Measurements from ENCODE around the gene NDRG2. TPM values are rescaled to one million over a fixed set of nuclear protein-coding genes. Genes with fewer than 3 reads are reported as not detected.

NDRG2 gene
- total RNA-seq, 1 donor from 2014 or later = 5.6 TPM

GRCh38 chr14:21056520-21057163 is 31.8 kb upstream of the NDRG2 start:
- intact Hi-C loops (cut with micrococcal nuclease) = no loop called here

DNA sequence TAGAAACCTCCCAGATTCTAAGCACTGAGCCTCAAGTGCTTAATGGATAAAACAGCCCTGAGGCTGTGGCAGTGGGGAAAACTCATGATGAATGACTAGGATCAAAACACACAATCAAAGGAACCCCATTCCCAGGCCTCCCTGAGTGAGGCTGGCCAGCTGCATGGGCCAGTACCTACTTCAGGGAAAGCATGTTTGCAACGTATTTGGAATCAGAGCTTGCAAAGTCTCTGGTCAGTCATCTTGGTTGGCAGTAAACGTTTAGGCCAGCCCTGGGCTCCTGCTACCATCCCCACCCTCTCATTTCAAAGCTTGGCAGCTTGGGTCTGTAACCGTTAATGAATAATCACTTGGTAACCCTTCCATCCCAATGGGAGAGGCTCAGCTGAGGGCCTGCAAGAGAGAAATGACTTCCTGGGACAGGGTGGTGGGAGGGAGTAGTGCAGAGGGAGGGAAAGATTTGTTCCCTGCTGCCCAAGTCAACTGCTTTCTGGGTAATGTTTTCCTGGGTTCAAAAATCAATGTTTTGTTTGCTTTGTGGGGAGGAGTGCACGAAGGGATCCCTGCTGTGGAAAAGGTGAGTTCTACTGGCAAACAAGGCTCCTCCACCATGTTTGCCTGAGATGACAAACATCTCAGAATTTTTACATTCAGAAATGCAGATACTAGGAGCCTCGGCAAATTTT is 30.7 kb upstream of the NDRG2 start:
- intact Hi-C loops (cut with micrococcal nuclease) = no loop called here

DNA sequence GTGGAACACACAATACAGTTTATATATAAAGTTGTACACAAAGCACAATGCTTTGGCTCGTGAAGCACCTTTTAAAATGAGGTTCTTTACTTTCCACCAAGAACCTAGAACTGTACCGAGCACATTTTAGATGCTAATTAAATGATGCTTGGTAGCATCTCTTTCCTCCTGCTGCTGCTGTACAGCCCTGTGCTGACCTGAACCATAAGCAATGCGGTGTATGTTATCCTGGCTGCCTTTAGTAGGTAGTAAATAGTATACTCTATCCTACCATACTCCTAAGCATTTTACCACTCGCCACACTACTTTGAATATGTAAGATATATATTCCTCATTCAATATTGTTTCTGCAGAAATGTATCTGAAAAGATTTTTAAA is 29.9 kb upstream of the NDRG2 start:
- intact Hi-C loops (cut with micrococcal nuclease) = no loop called here

- intact Hi-C loops (cut with micrococcal nuclease) = no loop called here
Observed at GRCh38 chr14:21054123-21054767, 29.4 kb upstream of the NDRG2 start.

DNA sequence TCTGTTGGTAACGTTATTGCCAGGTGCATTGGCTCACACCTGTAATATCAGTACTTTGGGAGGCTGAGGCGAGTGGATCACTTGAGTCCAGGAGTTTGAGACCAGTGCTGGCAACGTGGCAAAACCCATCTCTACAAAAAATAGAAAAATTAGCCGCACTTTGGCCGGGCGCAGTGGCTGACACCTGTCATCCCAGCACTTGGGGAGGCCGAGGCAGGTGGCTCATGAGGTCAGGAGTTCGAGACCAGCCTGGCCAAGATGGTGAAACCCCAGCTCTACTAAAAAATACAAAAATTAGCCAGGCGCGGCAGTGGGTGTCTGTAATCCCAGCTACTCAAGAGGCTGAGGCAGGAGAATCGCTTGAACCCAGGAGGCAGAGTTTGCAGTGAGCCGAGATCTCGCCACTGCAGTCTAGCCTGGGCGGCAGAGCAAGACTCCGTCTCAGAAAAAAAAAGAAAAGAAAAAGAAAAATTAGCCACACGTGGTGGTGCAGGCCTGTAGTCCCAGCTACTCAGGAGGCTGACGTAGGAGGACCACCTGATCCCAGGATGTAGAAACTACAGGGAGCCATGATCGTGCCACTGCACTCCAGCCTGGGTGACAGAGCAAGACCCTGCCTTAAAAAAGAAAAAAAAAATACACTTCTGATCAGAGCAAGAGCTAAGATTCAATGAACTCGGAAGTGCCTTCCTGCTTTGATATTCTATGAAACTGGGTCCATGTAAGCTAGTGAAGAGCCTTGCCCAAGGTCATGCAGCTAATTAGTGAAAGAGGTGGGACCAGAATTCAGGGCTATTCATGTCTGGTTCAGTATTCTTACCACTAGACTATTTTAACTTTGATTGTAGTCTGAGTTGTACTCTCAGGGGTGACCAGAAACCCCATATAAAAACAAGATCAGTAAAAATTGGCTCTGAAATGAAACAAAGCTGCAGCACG is 28.6 kb upstream of the NDRG2 start:
- intact Hi-C loops (cut with micrococcal nuclease) = no loop called here

- intact Hi-C loops (cut with micrococcal nuclease) = no loop called here
Observed at GRCh38 chr14:21050597-21050996, 25.7 kb upstream of the NDRG2 start.

GRCh38 chr14:21049271-21049673 is 24.4 kb upstream of the NDRG2 start:
- intact Hi-C loops (cut with micrococcal nuclease) = no loop called here

DNA sequence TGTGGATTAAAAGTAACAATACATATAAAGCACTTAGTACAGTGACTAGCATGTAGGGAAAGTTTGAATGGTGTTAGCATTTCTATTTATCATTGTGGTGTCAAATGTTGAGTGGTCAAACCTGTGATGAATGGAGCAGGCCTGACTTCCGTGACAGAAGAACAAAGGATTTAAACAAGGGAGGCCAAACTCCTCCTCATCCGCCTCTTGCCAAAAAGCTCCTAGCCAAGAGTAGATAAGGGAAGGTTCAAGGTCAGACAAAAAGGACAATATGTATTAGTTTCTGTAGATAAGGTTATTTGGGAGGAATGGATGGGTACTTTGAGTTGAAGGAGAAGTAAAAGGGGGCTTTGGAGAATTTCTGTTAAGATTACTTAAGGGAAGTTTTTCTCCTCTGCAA is 23.8 kb upstream of the NDRG2 start:
- intact Hi-C loops (cut with micrococcal nuclease) = no loop called here

DNA sequence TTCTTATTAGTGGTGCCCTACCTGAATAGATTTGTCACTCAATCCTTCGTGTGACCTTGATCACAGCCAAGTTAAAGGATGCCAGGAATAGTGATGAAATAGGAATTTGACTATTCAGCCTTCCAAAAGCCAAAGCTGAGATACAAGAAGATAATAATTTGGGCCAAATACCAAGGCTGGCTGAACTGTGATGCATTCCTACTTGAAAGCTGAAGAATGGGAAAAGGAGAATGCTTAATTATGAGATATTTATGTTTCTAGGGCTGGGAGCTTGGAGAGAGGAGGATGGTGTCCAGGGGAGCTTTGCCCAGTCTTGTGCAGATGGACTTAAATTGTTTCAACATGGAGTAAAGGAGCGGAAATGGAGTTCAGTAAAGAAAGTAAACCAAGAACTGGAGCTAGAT is 22.5 kb upstream of the NDRG2 start:
- intact Hi-C loops (cut with micrococcal nuclease) = no loop called here

- intact Hi-C loops (cut with micrococcal nuclease) = no loop called here
Observed at GRCh38 chr14:21043974-21044618, 19.2 kb upstream of the NDRG2 start.

DNA sequence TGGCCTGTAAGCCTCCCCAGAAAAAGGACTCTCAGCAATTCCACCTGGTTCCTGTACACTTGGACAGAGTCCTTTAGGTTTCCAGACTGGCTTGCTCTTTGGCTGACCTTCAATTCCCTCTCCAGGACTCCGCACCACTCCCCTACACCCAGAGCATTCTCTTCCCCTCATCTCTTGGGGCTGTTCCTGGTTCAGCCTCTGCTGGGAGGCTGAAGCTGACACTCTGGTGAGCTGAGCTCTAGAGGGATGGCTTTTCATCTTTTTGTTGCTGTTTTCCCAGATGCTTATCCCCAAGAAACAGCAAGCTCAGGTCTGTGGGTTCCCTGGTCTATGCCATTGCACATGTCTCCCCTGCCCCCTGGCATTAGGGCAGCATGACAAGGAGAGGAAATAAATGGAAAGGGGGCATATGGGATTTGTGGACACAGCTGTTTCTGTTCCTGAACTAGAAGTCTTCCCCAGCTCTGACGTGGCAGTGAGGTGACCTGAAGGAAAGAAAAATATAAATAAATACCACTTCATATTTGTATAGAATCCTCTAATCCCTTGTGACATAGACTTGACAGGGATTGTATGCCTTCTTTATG is 18.6 kb upstream of the NDRG2 start:
- intact Hi-C loops (cut with micrococcal nuclease) = no loop called here

DNA sequence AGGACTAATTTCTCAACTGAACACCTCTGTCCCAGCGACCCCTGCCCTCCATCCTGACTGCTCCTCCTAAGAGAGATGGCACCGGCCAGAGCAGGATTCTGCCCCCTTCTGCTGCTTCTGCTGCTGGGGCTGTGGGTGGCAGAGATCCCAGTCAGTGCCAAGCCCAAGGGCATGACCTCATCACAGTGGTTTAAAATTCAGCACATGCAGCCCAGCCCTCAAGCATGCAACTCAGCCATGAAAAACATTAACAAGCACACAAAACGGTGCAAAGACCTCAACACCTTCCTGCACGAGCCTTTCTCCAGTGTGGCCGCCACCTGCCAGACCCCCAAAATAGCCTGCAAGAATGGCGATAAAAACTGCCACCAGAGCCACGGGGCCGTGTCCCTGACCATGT is 18.1 kb upstream of the NDRG2 start:
- intact Hi-C loops (cut with micrococcal nuclease) = no loop called here

GRCh38 chr14:21041676-21042433 is 17.0 kb upstream of the NDRG2 start, which contains the start of gene RNASE7:
RNASE7 (plus strand) TSS chr14:21042362; CDS start chr14:21042993, 631 bp downstream.
- intact Hi-C loops (cut with micrococcal nuclease) = no loop called here

GRCh38 chr14:21040941-21041340 is 16.1 kb upstream of the NDRG2 start:
- intact Hi-C loops (cut with micrococcal nuclease) = loop anchor here (1.0 kb wide), 1 partner anchor 27 kb away; no protein-coding TSS in a partner anchor

DNA sequence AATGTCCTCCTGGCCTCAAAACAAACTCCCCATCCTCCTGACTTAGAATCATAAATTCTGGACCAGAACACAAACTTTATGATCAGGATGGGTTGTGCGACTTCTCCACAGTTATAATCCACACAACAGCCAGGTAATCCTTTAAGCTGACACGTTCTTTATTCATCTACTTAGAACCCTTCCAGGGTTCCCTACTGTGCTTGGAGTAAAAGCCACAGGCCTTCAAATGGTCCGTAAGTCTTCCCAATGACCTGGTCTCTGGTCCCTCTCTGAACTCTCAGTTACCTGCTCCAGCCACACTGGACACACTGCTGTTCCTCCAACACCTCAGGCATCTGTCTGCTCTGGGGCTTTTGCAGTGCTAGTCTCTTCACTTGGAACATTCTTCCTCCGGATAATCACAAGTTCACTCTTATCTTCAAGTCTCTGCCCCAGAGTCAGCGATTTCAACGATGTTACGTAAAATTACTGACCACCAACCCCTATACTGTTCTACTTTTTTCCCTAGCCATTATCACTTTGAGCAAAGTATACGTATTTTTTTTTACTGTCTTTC is 15.6 kb upstream of the NDRG2 start:
- intact Hi-C loops (cut with micrococcal nuclease) = loop anchor here (1.0 kb wide), 1 partner anchor 26 kb away; no protein-coding TSS in a partner anchor

GRCh38 chr14:21039585-21040369 is 14.9 kb upstream of the NDRG2 start:
- intact Hi-C loops (cut with micrococcal nuclease) = loop anchor here (1.0 kb wide), 1 partner anchor 25 kb away; no protein-coding TSS in a partner anchor

GRCh38 chr14:21038441-21039422 is 13.9 kb upstream of the NDRG2 start:
- intact Hi-C loops (cut with micrococcal nuclease) = no loop called here
